ENCODE measurements around the gene PSMA2.

PSMA2 gene

DNA sequence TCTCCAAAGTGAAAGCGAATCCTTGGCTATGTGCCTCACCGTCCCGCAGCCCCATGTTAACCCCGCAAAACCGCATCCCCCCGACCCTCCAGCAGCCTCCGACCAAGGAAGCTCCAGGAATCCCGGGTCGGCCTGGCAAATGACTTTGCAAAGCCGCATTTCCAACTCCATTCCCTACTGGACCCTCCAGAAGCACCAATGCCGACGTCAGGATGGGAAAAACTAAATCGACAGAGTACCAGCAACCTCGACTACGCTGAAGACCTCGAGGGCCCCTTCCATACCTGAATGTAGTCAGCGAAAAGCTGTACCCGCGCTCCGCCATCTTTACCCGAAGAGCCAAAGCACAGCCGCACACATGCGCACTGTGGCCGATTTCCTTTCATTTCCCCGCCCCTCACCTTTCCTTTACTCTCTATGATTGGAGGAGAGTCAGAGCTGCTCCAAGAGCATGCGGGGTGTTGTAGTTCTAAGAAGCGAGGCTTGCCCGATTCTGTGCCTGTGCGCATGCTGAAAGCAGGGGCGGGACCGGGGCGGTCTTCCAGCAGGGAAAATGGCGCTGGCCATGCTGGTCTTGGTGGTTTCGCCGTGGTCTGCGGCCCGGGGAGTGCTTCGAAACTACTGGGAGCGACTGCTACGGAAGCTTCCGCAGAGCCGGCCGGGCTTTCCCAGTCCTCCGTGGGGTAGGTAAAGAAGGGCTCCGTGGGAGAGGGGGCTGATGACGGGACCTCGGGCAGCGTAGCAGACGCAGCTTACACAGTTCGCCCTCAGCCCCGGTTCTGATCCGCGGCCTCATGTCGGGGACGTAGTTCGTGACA lies at the start of gene PSMA2, which contains the start of gene MRPL32:
TSS of gene PSMA2 (minus strand) at position 341 of the 818 bp plus-strand sequence. CDS start at position 325, 16 bp downstream.
TSS of gene MRPL32 (plus strand) at position 543 of the 818 bp plus-strand sequence. CDS start at position 554, 11 bp downstream.
- DNase-seq (ENCODE audit: low read depth): peak; percentile 97

DNA sequence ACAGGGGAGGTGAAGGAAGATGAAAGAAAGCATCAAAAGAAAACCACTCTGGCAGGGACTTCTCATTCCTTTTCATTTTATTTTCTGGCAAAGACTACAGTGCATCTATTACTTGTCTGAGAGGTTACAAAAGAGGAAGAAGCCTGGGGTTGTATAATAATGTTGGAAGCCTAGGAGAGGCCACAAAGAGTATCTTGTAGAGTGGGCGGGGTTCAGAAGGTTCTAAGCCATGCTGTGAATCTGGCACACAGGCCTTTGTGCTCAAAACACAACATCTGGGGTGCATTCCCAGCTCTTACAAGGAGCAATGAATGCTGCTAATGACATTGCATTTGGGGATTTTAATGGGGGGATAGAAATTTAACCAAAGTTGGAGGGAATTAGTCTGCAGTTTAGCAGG lies 49.6 kb upstream of the PSMA2 start:
- DNase-seq (ENCODE audit: low read depth): no peak

- DNase-seq (ENCODE audit: low read depth): no peak
Observed at GRCh38 chr7:42980514-42980913, 48.5 kb upstream of the PSMA2 start.

- no peak for DNase-seq (ENCODE audit: low read depth)
Observed at GRCh38 chr7:42980084-42980483, 48.1 kb upstream of the PSMA2 start.

GRCh38 chr7:42978496-42978895 lies 46.5 kb upstream of the PSMA2 start:
- no peak for DNase-seq (ENCODE audit: low read depth)

- DNase-seq (ENCODE audit: low read depth): no peak
Observed at GRCh38 chr7:42976371-42976770, 44.4 kb upstream of the PSMA2 start.

GRCh38 chr7:42972699-42973500 lies 40.9 kb upstream of the PSMA2 start:
- DNase-seq (ENCODE audit: low read depth): peak; percentile 100

GRCh38 chr7:42967391-42967790 lies 35.4 kb upstream of the PSMA2 start:
- DNase-seq (ENCODE audit: low read depth): no peak

DNA sequence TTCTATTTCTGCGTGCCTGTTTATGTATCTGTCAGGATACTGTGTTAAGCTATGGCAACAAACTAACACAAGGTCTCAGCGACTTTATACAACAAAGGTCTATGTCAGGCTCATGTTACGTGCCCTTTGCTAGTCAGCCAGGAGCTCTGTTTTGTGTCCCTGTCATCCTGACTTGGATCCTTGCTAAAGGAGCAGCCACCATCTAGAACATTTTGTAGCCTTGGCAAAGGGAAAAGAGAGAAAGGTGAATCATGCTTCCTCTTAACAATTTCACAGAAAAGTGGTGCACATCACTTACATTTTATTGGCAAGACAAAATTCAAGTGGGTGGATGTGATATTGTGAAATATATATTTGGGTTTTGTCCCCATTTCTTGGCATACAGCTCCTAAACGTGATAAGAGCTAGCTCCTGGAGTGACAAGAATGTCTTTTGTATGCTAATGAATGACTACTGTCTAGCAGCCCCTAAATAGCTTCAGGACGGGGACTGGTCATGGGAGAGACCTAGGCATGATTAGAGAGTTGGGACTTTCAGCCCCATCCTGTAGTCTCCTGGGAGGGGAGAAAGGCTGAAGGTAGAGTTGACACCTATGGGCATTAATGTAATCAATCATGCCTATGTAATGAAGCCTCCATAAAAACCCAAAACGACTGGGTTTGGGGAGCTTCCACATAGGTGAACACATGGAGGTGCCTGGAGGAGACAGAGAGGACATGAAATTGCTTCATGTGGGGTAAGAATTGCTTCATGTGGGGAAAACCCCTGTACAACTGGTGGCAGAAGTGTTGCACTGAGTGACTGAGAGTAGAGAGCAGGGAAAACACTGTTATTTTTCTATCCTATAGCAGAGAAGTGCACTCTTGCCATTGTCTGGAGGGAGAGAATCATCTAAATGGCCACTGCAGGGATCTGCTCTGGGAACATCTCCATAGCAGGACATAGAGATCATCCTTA lies 33.2 kb upstream of the PSMA2 start:
- DNase-seq (ENCODE audit: low read depth): no peak

DNA sequence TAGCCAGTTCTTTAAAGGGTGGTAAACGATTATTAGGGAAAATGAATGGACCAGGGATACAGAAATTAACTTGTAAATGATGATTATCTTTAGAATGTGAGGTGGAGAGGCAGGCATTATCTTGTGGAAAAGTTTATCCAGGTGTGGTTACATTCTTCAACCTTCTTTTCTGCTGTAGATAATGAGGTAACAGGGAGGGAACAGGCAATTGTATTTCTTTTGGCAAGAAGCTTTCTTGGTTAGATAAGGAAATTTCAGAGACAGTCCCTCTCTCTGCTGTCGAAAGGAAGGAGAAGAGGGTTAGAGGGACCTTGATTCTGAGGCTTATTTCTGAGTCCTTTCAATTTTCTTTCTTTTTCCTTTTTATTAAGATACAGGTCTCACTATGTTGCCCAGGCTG lies 32.3 kb upstream of the PSMA2 start:
- no peak for DNase-seq (ENCODE audit: low read depth)

DNA sequence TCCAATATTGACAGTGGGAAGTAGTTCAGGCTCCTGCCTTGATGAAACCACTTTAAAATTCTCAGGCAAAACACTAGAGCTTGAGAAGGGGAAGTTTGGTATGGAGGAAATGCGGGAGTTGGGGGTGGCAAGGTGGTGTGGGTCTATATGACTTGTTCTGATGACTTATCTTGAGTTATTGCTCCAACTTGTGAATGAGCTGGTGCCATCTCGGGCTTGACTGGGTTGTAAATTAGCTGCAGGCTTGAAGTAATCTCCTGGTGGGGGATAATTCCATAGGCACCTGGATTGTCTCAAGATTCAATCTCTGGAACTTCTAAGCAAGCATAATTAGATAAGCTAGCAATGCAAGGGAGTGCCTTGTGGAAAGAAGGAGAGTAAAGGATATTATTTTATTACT lies 29.2 kb upstream of the PSMA2 start:
- DNase-seq (ENCODE audit: low read depth): no peak

DNA sequence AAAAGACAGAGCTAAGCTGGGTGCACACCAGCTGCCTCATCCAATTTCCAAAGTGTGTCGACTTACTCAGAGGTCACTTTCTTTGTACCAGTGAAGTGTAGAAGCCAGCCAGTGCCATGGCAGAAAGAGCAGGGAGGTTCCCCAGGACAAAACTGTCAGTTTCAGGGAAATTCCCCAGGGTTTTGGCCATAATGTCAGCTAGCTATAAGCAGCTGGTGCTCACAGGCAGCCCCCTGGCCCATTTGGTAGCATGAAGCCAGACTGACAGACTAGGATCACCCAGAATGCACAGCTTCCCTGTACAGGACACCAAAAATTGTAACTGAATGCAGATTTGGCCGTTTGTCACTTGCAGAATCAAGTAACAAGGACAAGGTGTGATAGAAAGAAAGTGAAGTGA lies 28.8 kb upstream of the PSMA2 start:
- no peak for DNase-seq (ENCODE audit: low read depth)

DNA sequence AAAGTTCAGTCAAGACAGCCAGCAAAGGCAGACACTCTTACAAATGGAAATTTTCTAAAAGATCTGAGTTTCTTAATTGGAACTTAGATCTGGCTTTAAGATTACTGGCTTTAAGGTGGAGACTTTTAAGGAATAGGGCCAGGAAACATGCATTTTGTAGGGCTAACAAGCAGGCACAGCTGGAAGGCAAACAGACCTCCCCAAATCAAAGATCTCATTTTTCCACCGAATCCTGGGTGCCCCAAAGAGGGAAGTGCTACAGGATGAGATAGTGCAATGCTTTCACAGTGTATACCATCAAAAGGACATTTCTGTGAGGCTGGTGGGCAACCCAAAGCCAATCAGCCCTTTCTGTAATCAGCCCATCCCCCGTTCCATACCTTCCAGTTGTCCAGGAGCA lies 27.6 kb upstream of the PSMA2 start:
- no peak for DNase-seq (ENCODE audit: low read depth)

- no peak for DNase-seq (ENCODE audit: low read depth)
Observed at GRCh38 chr7:42956062-42956461, 24.1 kb upstream of the PSMA2 start.

DNA sequence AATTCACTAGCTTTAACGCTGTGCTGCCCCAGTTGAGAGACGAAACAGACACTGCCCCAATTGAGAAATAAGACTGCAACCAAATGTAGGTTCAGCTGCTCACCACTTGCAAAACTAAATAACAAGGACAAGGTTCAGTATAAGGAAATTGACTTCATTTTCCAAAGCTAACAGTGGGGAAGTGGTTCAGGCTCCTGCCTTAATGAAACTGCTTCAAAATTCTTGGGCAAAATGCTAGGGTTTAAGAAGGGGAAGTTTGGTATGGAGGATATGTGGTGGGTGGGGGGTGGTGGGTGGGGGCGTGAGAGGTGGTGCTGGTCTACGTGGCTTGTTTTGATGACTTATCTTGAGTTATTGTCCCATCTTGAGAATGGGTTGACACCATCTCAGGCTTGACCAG lies 22.0 kb upstream of the PSMA2 start:
- no peak for DNase-seq (ENCODE audit: low read depth)

GRCh38 chr7:42952328-42952727 lies 20.4 kb upstream of the PSMA2 start:
- DNase-seq (ENCODE audit: low read depth): no peak

- no peak for DNase-seq (ENCODE audit: low read depth)
Observed at GRCh38 chr7:42950417-42950816, 18.4 kb upstream of the PSMA2 start.

GRCh38 chr7:42947521-42947920 lies 15.5 kb upstream of the PSMA2 start:
- no peak for DNase-seq (ENCODE audit: low read depth)

DNA sequence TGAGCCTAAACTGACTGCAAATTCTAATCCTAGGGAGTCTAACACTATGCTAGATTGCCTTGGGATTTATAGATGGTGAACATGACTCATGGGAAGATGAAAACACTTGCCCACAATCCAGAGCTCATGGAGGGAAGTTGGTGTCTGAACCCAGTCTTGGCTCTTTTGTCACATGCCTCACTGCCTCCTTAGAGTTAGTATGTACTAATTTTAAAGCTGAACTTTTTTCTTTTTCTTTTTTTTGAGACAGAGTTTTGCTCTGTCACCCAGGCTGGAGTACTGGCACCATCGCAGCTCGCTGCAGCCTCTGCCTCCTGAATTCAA lies 14.6 kb upstream of the PSMA2 start:
- DNase-seq (ENCODE audit: low read depth): no peak

GRCh38 chr7:42945821-42946626 lies 14.1 kb upstream of the PSMA2 start:
- DNase-seq (ENCODE audit: low read depth): no peak

All from HS-5 (cell line).